ENCODE measurements around the gene DHRSX. TPM values are rescaled to one million over a fixed set of nuclear protein-coding genes. Genes with fewer than 3 reads are reported as not detected.
"Not testable (repeated sequence)": the region's sequence is repeated elsewhere in the genome, so short reads cannot be mapped to it uniquely, and the experiment has no call there.

DHRSX gene
- total RNA-seq, 2 donors from 2014 or later = 16.4 to 16.6 TPM

- Mint-ChIP-seq H3K36me3 (peaks cover 8 to 35% of the 10 kb centered on the region in 2 donors), H3K9me3 (peaks cover 0 to 5% of the 10 kb centered on the region in 2 donors), H3K27ac (no peak overlapping the region)
- DNase-seq (ENCODE audit: low spot score in 2 of 2) = no peak
- peak in 1 of 2 donors; percentile 45 for ATAC-seq
Measured at GRCh38 chrX:2351999-2352995, 148.5 kb downstream of the DHRSX start.

DNA sequence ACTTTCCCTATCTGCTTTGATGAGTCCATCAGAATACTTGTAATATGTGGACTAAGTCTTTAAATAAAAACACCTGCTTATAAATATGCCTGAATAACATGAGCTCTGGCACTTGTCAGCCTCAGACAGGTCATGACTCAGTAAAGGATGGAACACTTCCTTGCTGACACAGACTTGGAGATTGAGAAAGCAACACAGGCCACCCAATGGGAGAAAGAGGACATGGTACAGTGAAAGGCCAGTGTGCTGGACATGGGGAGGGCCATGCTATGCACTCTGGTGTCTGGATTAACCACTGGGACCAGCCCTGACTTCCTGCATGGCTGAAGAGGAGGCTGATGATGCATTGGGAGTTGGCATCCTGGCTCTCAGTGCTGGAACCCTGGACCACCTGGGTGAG is 149.5 kb downstream of the DHRSX start:
- peaks cover 14 to 44% of the 10 kb centered on the region in 2 donors for H3K36me3 Mint-ChIP-seq
- no peak for ATAC-seq
- peaks cover 0 to 12% of the 10 kb centered on the region in 2 donors for H3K9me3 Mint-ChIP-seq
- H3K27ac Mint-ChIP-seq = no peak overlapping the region
- no peak for DNase-seq (ENCODE audit: low spot score in 2 of 2)

DNA sequence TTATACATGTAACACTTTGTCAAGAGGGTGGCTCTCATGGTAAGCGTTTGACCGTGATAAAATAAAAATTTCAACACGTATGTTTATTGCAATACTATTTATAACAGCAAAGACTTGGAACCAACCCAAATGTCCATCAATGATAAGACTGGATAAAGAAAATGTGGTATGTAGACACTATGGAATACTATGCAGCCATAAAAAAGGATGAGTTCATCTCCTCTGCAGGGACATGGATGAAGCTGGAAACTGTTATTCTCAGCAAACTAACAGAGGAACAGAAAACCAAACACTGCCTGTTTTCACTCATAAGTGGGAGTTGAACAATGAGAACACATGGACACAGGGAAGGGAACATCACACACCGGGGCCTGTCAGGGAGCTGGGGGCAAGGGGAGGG is 150.1 kb downstream of the DHRSX start:
- ATAC-seq; DNase-seq (ENCODE audit: low spot score in 2 of 2); H3K27ac Mint-ChIP-seq: not testable (repeated sequence)
- Mint-ChIP-seq H3K9me3 (peaks cover 0 to 18% of the 10 kb centered on the region in 2 donors), H3K36me3 (peaks cover 19 to 51% of the 10 kb centered on the region in 2 donors)

- not testable (repeated sequence) for ATAC-seq; H3K27ac Mint-ChIP-seq; DNase-seq (ENCODE audit: low spot score in 2 of 2)
- Mint-ChIP-seq H3K9me3 (peaks cover 0 to 18% of the 10 kb centered on the region in 2 donors), H3K36me3 (peaks cover 22 to 57% of the 10 kb centered on the region in 2 donors)
Measured at GRCh38 chrX:2350036-2350435, 150.7 kb downstream of the DHRSX start.

- ATAC-seq = no peak
- no peak overlapping the region for H3K27ac Mint-ChIP-seq
- peaks cover 24 to 61% of the 10 kb centered on the region in 2 donors for H3K36me3 Mint-ChIP-seq
- no peak for DNase-seq (ENCODE audit: low spot score in 2 of 2)
- H3K9me3 Mint-ChIP-seq = peaks cover 0 to 25% of the 10 kb centered on the region in 2 donors
Measured at GRCh38 chrX:2348211-2348610, 152.6 kb downstream of the DHRSX start.

DNA sequence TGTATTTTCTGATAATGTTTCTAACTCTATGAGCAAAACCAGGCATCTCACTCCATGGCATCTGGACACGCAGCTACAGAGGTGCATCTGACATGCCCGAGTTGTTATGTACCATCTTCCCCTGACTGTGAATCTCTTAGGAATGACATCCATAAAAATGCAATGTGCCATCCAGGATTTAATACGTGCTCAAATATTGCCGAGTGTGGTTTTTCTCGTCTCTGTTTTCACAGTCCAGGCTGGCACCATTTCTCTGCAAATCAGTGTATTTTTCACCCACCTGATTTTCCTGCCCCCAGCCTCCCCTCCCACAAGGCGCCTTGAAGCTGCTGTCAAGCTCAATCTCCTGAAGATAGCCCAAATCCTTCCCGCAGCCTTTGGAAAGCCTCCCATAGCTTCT is 154.6 kb downstream of the DHRSX start:
- H3K36me3 Mint-ChIP-seq = peaks cover 37 to 60% of the 10 kb centered on the region in 2 donors
- peaks cover 0 to 35% of the 10 kb centered on the region in 2 donors for H3K9me3 Mint-ChIP-seq
- ATAC-seq = no peak
- DNase-seq (ENCODE audit: low spot score in 2 of 2) = no peak
- H3K27ac Mint-ChIP-seq = no peak overlapping the region

DNA sequence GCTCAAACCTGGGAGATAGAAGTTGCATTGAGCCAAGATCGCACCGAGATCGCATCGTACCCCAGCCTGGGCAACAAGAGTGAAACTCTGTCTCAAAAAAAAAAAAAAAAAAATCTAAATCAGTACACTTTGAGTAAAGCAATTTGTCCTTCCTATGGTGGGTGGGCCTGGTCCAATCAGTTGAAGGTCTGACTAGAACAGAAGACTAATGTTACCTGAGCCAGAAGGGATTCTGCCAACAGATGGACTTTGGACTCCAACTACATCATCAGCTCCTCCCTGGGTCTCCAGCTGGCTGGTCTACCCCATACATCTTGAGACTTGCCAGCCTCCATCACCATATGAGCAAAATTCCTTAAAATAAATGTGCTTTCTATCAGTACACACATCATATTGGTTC is 155.2 kb downstream of the DHRSX start:
- peaks cover 40 to 58% of the 10 kb centered on the region in 2 donors for H3K36me3 Mint-ChIP-seq
- H3K9me3 Mint-ChIP-seq = peaks cover 2 to 38% of the 10 kb centered on the region in 2 donors
- H3K27ac Mint-ChIP-seq = no peak overlapping the region
- ATAC-seq = no peak
- DNase-seq (ENCODE audit: low spot score in 2 of 2) = no peak

DNA sequence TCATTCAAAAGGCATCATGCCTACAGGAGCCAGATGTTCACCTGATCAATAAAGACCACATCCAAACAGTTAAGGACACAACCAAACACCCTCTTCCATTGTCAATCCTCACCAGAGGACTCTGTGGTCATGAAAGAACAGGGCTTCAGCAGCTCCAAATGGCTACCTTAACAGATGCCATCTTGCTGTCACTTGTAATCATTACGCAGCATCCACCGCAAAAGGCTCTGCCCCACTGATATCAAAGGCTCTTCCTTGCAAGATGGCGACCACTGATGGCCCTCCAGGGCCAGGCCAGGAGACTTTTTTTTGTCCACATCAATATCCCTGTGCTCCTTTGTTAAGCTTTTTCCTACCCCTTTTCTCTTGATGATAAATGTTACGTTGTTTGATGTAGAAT is 157.4 kb downstream of the DHRSX start:
- Mint-ChIP-seq H3K36me3 (peaks cover 57 to 66% of the 10 kb centered on the region in 2 donors), H3K9me3 (peaks cover 5 to 42% of the 10 kb centered on the region in 2 donors), H3K27ac (no peak overlapping the region)
- ATAC-seq (no peak), DNase-seq (ENCODE audit: low spot score in 2 of 2) (no peak)

DNA sequence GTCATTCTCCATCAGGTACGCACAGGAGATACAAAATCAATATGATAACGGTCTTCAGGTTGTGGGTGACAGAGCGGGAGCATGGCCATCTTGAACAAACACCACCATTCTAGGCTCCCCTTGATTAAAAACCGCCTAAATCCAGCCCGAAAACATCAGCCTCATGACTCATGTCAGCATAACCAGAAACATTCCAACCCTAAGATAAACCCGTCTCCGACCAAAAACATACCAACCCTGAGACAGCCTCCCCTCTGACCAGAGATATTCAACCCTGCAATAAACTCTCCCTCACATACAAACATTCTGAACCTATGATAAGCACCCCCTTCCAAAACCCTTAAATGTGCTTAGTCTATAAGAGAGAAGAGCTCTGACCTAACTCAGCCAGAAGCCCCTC is 157.9 kb downstream of the DHRSX start:
- H3K9me3 Mint-ChIP-seq = peaks cover 5 to 43% of the 10 kb centered on the region in 2 donors
- peaks cover 57 to 70% of the 10 kb centered on the region in 2 donors for H3K36me3 Mint-ChIP-seq
- H3K27ac Mint-ChIP-seq = no peak overlapping the region
- ATAC-seq (no peak), DNase-seq (ENCODE audit: low spot score in 2 of 2) (no peak)

GRCh38 chrX:2342281-2342688 is 158.5 kb downstream of the DHRSX start:
- ATAC-seq (no peak), DNase-seq (ENCODE audit: low spot score in 2 of 2) (no peak)
- H3K36me3 Mint-ChIP-seq = peaks cover 57 to 76% of the 10 kb centered on the region in 2 donors
- no peak overlapping the region for H3K27ac Mint-ChIP-seq
- peaks cover 5 to 43% of the 10 kb centered on the region in 2 donors for H3K9me3 Mint-ChIP-seq

GRCh38 chrX:2340991-2341390 is 159.8 kb downstream of the DHRSX start:
- Mint-ChIP-seq H3K9me3 (peaks cover 5 to 33% of the 10 kb centered on the region in 2 donors), H3K27ac (no peak overlapping the region), H3K36me3 (peaks cover 47 to 67% of the 10 kb centered on the region in 2 donors)
- no peak for DNase-seq (ENCODE audit: low spot score in 2 of 2)
- ATAC-seq = no peak

DNA sequence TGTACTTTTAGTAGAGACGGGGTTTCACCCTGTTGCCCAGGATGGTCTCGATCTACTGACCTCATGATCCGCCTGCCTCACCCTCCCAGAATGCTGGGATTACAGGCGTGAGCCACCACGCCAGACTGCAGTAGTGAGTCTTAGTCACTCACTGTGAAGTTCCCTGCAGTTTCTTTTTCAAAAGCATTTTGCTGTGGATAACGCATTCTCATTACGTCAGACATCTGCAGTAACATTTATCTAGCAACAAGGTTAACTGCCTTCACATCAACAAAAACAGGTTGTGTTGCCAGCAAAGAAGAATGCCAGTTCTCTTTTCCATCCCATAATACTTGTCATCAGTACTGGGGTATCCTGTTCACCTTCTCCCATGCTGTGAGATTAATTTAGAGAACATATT is 164.6 kb downstream of the DHRSX start:
- ATAC-seq (no peak), DNase-seq (ENCODE audit: low spot score in 2 of 2) (no peak)
- Mint-ChIP-seq H3K9me3 (peaks cover 5 to 13% of the 10 kb centered on the region in 2 donors), H3K27ac (no peak overlapping the region), H3K36me3 (peaks cover 21 to 37% of the 10 kb centered on the region in 2 donors)

DNA sequence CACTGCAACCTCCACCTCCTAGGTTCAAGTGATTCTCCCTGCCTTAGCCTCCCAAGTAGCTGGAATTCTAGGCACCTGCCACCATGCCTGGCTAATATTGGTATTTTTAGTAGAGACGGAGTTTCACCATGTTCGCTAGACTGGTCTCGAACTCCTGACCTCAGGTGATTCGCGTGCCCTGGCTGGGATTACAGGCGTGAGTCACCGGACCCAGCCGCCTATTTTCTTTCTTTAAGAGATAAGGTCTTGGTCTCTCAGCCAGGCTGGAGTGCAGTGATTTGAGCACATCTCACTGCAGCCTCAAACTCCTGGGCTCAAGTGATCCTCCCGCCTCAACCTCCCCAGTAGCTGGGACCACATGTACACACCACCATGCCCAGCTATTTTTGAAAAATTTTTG is 166.5 kb downstream of the DHRSX start:
- Mint-ChIP-seq H3K36me3 (peaks cover 5 to 20% of the 10 kb centered on the region in 2 donors), H3K27ac (no peak overlapping the region), H3K9me3 (peaks cover 0 to 6% of the 10 kb centered on the region in 2 donors)
- DNase-seq (ENCODE audit: low spot score in 2 of 2) (no peak), ATAC-seq (no peak)

DNA sequence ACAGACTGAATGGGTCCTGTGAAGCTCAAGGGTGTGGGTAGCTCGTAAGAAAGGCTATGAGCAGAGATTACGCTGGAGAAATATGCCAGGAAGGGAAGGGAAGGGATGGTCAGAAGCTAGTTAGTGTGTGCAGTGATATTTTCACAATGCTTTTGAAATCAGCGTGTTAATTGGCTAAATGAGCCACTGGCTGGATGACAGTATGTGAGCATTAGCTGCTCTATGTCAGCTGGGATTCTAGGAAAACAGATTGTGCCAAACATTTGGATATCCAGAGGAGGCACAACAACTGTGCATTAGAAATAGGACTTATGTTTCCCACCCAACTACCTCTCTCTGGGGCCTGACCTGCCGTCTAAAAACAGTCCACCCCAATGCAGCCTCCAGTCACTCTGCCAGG is 168.5 kb downstream of the DHRSX start:
- Mint-ChIP-seq H3K36me3 (peaks cover 3 to 10% of the 10 kb centered on the region in 2 donors), H3K9me3 (no peaks in the 10 kb centered on the region), H3K27ac (no peak overlapping the region)
- DNase-seq (ENCODE audit: low spot score in 2 of 2) (no peak), ATAC-seq (no peak)

GRCh38 chrX:2330910-2331309 is 169.9 kb downstream of the DHRSX start:
- H3K36me3 Mint-ChIP-seq = peaks cover 1 to 13% of the 10 kb centered on the region in 2 donors
- DNase-seq (ENCODE audit: low spot score in 2 of 2) = no peak
- peaks cover under 1% of the 10 kb centered on the region in 2 donors for H3K9me3 Mint-ChIP-seq
- no peak for ATAC-seq
- no peak overlapping the region for H3K27ac Mint-ChIP-seq

GRCh38 chrX:2330487-2330886 is 170.3 kb downstream of the DHRSX start:
- ATAC-seq (no peak), DNase-seq (ENCODE audit: low spot score in 2 of 2) (no peak)
- peaks cover 6 to 18% of the 10 kb centered on the region in 2 donors for H3K36me3 Mint-ChIP-seq
- H3K27ac Mint-ChIP-seq = no peak overlapping the region
- H3K9me3 Mint-ChIP-seq = peaks cover 3 to 5% of the 10 kb centered on the region in 2 donors

DNA sequence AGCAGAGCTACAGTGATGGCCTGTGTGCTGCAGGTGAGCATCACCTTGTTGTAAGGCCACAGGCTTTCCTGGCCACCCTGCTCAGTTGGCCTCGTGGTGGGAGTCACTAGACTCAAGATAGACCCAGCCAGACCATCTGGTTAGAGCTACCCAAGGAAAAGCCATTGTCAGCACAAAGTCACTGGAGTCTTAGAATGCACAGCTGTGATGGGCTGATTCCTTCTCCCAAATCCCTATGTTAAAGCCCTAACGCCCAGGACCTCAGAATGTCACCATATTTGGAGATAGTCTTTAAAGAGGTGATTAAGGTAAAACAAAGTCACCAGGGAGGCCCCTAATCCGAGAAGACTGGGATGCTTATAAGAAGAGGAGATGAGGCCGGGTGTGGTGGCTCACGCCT is 173.4 kb downstream of the DHRSX start:
- DNase-seq (ENCODE audit: low spot score in 2 of 2) (no peak), ATAC-seq (no peak)
- Mint-ChIP-seq H3K36me3 (peaks cover 21 to 28% of the 10 kb centered on the region in 2 donors), H3K9me3 (peaks cover 3 to 9% of the 10 kb centered on the region in 2 donors), H3K27ac (no peak overlapping the region)
